ENCODE data around the gene DEPDC1B. TPM values are rescaled to one million over a fixed set of nuclear protein-coding genes. Genes with fewer than 3 reads are reported as not detected.
"Not testable (repeated sequence)": the region's sequence is repeated elsewhere in the genome, so short reads cannot be mapped to it uniquely, and the experiment has no call there.

Gene DEPDC1B
- total RNA-seq, 1 experiment from 2014 or later = 34.9 TPM

DNA sequence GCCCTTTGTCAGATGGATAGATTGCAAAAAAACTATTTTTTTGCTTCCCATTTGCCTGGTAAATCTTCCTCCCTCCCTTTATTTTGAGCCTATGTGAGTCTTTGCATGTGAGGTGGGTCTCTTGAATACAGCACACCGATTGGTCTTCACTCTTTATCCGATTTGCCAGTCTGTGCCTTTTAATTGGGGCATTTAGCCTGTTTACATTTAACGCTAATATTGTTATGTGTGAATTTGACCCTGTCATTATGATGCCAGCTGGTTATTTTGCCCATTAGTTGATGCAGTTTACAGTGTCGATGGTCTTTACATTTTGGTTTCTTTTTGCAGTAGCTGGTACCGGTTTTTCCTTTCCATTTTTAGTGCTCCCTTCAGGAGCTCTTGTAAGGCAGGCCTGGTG is 13.0 kb upstream of the DEPDC1B start:
- CTCF ChIA-PET = no interaction called here
- Histone ChIP-seq H3K36me3 (ENCODE audit: insufficient read depth, low read length, poor library complexity, severe bottlenecking) (no peaks in the 10 kb centered on the region), H3K27ac (ENCODE audit: low read depth, low read length, poor library complexity, severe bottlenecking) (no peak overlapping the region), H3K27me3 (replicated peaks; ENCODE audit: insufficient read depth, low read depth, low read length, poor library complexity) (no peaks in the 10 kb centered on the region), H3K9me3 (ENCODE audit: low read depth, low read length, poor library complexity, severe bottlenecking) (no peaks in the 10 kb centered on the region), H3K4me1 (ENCODE audit: insufficient read depth, low read length, poor library complexity, severe bottlenecking) (no peaks in the 10 kb centered on the region), H3K4me3 (ENCODE audit: low read depth, low read length, poor library complexity, severe bottlenecking) (no peak overlapping the region)
- BruUV-seq (replicated peaks) = no TSS peak
- POLR2A ChIA-PET (ENCODE audit: low non-redundant PET) = no interaction called here
- TF ChIP-seq EZH2 (IDR thresholded peaks at IDR 0.05; ENCODE audit: borderline replicate concordance, low read depth, low read length, poor library complexity, severe bottlenecking) = no peak
- TF ChIP-seq, protein P1, sequence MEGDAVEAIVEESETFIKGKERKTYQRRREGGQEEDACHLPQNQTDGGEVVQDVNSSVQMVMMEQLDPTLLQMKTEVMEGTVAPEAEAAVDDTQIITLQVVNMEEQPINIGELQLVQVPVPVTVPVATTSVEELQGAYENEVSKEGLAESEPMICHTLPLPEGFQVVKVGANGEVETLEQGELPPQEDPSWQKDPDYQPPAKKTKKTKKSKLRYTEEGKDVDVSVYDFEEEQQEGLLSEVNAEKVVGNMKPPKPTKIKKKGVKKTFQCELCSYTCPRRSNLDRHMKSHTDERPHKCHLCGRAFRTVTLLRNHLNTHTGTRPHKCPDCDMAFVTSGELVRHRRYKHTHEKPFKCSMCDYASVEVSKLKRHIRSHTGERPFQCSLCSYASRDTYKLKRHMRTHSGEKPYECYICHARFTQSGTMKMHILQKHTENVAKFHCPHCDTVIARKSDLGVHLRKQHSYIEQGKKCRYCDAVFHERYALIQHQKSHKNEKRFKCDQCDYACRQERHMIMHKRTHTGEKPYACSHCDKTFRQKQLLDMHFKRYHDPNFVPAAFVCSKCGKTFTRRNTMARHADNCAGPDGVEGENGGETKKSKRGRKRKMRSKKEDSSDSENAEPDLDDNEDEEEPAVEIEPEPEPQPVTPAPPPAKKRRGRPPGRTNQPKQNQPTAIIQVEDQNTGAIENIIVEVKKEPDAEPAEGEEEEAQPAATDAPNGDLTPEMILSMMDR (conservative IDR thresholded peaks at IDR 0.05; ENCODE audit: low read depth, low read length) = no peak
- DNase-seq (ENCODE audit: low spot score) = no peak
- intact Hi-C loops (cut with micrococcal nuclease; ENCODE audit: unreplicated experiment) = no loop called here

DNA sequence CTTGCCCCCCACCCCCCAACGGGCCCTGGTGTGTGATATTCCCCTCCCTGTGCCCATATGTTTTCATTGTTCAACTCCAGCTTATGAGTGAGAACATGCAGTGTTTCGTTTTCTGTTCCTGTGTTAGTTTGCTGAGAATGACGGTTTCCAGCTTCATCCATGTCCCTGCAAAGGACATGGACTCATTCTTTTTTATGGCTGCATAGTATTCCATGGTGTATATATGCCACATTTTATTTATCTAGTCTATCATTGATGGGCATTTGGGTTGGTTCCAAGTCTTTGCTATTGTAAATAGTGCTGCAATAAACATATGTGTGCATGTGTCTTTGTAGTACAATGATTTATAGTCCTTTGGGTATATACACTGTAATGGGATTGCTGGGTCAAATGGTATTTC is 11.9 kb upstream of the DEPDC1B start:
- POLR2A ChIA-PET (ENCODE audit: low non-redundant PET); CTCF ChIA-PET; BruUV-seq (replicated peaks); DNase-seq (ENCODE audit: low spot score); H3K4me3 ChIP-seq (ENCODE audit: low read depth, low read length, poor library complexity, severe bottlenecking); H3K36me3 ChIP-seq (ENCODE audit: insufficient read depth, low read length, poor library complexity, severe bottlenecking); intact Hi-C loops (cut with micrococcal nuclease; ENCODE audit: unreplicated experiment); H3K27ac ChIP-seq (ENCODE audit: low read depth, low read length, poor library complexity, severe bottlenecking); H3K4me1 ChIP-seq (ENCODE audit: insufficient read depth, low read length, poor library complexity, severe bottlenecking); H3K9me3 ChIP-seq (ENCODE audit: low read depth, low read length, poor library complexity, severe bottlenecking); H3K27me3 ChIP-seq (replicated peaks; ENCODE audit: insufficient read depth, low read depth, low read length, poor library complexity): not testable (repeated sequence)

GRCh38 chr5:60710362-60710761 is 10.4 kb upstream of the DEPDC1B start:
- intact Hi-C loops (cut with micrococcal nuclease; ENCODE audit: unreplicated experiment) = no loop called here
- no peaks in the 10 kb centered on the region for H3K9me3 ChIP-seq (ENCODE audit: low read depth, low read length, poor library complexity, severe bottlenecking)
- no peaks in the 10 kb centered on the region for H3K4me1 ChIP-seq (ENCODE audit: insufficient read depth, low read length, poor library complexity, severe bottlenecking)
- no peak overlapping the region for H3K4me3 ChIP-seq (ENCODE audit: low read depth, low read length, poor library complexity, severe bottlenecking)
- ChIA-PET CTCF (no interaction called here), POLR2A (ENCODE audit: low non-redundant PET) (no interaction called here)
- H3K27ac ChIP-seq (ENCODE audit: low read depth, low read length, poor library complexity, severe bottlenecking) = no peak overlapping the region
- no TSS peak for BruUV-seq (replicated peaks)
- no peaks in the 10 kb centered on the region for H3K36me3 ChIP-seq (ENCODE audit: insufficient read depth, low read length, poor library complexity, severe bottlenecking)
- H3K27me3 ChIP-seq (replicated peaks; ENCODE audit: insufficient read depth, low read depth, low read length, poor library complexity) = no peaks in the 10 kb centered on the region
- no peak for TF ChIP-seq EZH2 (IDR thresholded peaks at IDR 0.05; ENCODE audit: borderline replicate concordance, low read depth, low read length, poor library complexity, severe bottlenecking)
- no peak for DNase-seq (ENCODE audit: low spot score)

- TF ChIP-seq, protein P1 (conservative IDR thresholded peaks at IDR 0.05; ENCODE audit: low read depth, low read length) = no peak
- TF ChIP-seq EZH2 (IDR thresholded peaks at IDR 0.05; ENCODE audit: borderline replicate concordance, low read depth, low read length, poor library complexity, severe bottlenecking) = no peak
- intact Hi-C loops (cut with micrococcal nuclease; ENCODE audit: unreplicated experiment) = no loop called here
- H3K36me3 ChIP-seq (ENCODE audit: insufficient read depth, low read length, poor library complexity, severe bottlenecking) = no peaks in the 10 kb centered on the region
- DNase-seq (ENCODE audit: low spot score) = no peak
- no peak overlapping the region for H3K4me3 ChIP-seq (ENCODE audit: low read depth, low read length, poor library complexity, severe bottlenecking)
- BruUV-seq (replicated peaks) = no TSS peak
- no peaks in the 10 kb centered on the region for H3K27me3 ChIP-seq (replicated peaks; ENCODE audit: insufficient read depth, low read depth, low read length, poor library complexity)
- H3K9me3 ChIP-seq (ENCODE audit: low read depth, low read length, poor library complexity, severe bottlenecking) = no peaks in the 10 kb centered on the region
- H3K27ac ChIP-seq (ENCODE audit: low read depth, low read length, poor library complexity, severe bottlenecking) = no peak overlapping the region
- ChIA-PET CTCF (no interaction called here), POLR2A (ENCODE audit: low non-redundant PET) (no interaction called here)
- peaks cover 7% of the 10 kb centered on the region for H3K4me1 ChIP-seq (ENCODE audit: insufficient read depth, low read length, poor library complexity, severe bottlenecking)
Measured at GRCh38 chr5:60705144-60705543, 5.2 kb upstream of the DEPDC1B start.
